ENCODE measurements around the gene STING1. TPM values are rescaled to one million over a fixed set of nuclear protein-coding genes. Genes with fewer than 3 reads are reported as not detected.

The STING1 gene
- total and polyA plus RNA-seq, 10 of the 15 experiments (the other 5 are each of a cell fraction or from before 2014, with no cell fraction given) = 10.1 to 56.1 (median 41.0) TPM

DNA sequence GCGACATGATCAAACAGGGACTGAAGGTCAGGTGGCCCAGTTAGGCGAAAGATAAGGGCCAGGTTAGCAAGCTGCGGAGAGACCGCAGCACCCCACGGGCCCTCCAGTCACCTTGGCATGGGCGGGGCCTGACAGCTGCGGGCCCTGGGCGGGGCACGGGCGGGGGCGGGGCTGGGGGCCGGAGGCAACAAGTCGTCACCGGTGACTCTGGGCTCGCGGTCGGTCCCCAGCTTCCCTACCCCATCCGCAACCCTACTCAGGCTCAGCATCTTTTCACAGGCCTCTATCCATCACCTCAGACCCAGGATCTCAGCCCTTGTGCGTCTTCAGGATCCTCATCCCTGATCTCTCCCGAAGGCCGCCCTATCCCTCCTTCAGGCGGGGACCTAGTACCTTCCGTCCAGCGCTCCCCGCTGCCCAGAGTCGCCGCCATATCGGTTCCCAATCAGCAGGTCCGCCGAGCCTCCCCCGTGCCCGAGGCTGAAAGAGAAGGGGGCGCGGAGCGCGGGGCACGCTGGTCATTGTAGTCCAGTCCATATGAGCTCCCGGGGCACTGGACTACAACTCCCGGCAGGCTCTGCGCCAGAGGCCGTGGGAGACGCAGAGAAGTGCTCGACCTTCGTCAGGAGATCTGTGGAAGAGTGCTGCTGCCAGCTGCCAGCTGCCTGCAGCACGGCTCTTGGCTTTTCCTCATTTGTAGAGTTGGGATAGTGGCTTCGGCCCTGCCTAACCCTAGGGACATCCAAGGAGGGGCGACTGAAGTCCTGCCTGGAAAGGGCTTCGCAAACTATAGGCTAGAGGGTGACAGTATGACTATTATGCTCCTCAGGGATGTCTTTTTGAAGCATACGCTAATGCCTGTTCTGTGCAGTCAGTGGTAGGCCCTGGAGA is 43.3 kb downstream of the STING1 start, which contains the start of gene DNAJC18:
DNAJC18 (minus strand) TSS at position 513 of the 891 bp plus-strand sequence; CDS start at position 433, 80 bp downstream.
- H3K9me3 ChIP-seq (replicated peaks; ENCODE audit: control insufficient read depth, insufficient read depth, low read length) = no peaks in the 10 kb centered on the region
- FAIRE-seq = peak; percentile 83
- peaks cover 24% of the 10 kb centered on the region for H3K4me1 ChIP-seq (ENCODE audit: control insufficient read depth, insufficient read depth, low read length)
- WGBS (ENCODE audit: insufficient coverage, insufficient replicate concordance, low lambda C conversion rate, missing lambda C conversion rate) = 2% methylated on average over 39 of the region's 49 CpGs
- H3K27me3 ChIP-seq (replicated peaks in 1 of 2; ENCODE audit: control insufficient read depth in 2 of 2, insufficient read depth in 2 of 2, low read length in 1 of 2) = no peaks in the 10 kb centered on the region
- peak within 1 kb of the TSS; percentile 93 for H3K9ac ChIP-seq (ENCODE audit: control insufficient read depth, insufficient read depth, low read length)
- no TSS peak for BruUV-seq (replicated peaks)
- peak; percentile 53 for DNase-seq (ENCODE audit: low read depth, low spot score)
- peak within 1 kb of the TSS; percentile 98 for H3K4me2 ChIP-seq (ENCODE audit: control insufficient read depth, insufficient read depth)
- H3K36me3 ChIP-seq (ENCODE audit: control insufficient read depth in 2 of 2, insufficient read depth in 2 of 2, low read length in 1 of 2) = no peaks in the 10 kb centered on the region
- H3K4me3 ChIP-seq = peak within 1 kb of the TSS; percentile 84
- H2AFZ ChIP-seq (ENCODE audit: control insufficient read depth, low read depth, low read length) = peak within 1 kb of the TSS; percentile 97
- no peaks in the 10 kb centered on the region for H3K79me2 ChIP-seq (ENCODE audit: control insufficient read depth, insufficient read depth, low read length)
- ChIA-PET CTCF (interaction anchor here (1.0 to 5.0 kb wide), 12 partner anchors 9 to 74 kb away, joined by 3 to 52 read pairs (median 6); partner anchors contain the start of genes SPATA24 and STING1), SMC1A (ENCODE audit: uncharacterized antibody, unreplicated experiment) (interaction anchor here (0.6 to 8.2 kb wide), 16 partner anchors 8 to 860 kb away, joined by 3 to 86 read pairs (median 4); partner anchors contain the start of gene STING1), RAD21 (ENCODE audit: unreplicated experiment) (interaction anchor here (0.5 to 5.4 kb wide), 14 partner anchors 9 to 92 kb away, joined by 3 to 59 read pairs (median 6); partner anchors contain the start of genes MZB1, SPATA24 and STING1), POLR2A (interaction anchor here (0.6 to 5.7 kb wide), 16 partner anchors 10 to 190 kb away, joined by 3 to 53 read pairs (median 6); partner anchors contain the start of genes MATR3, SPATA24, STING1 and UBE2D2)
- H4K20me1 ChIP-seq (ENCODE audit: control insufficient read depth, insufficient read depth) = no peaks in the 10 kb centered on the region
- peak; percentile 81 for ATAC-seq
- peak within 1 kb of the TSS; percentile 95 for H3K27ac ChIP-seq (ENCODE audit: control insufficient read depth, insufficient read depth)
- in situ Hi-C loops (cut with MboI) = no loop called here
- intact Hi-C loops (cut with micrococcal nuclease; ENCODE audit: unreplicated experiment) = loop anchor here (1.0 kb wide), 2 partner anchors 8 to 19 kb away; no protein-coding TSS in a partner anchor
- TF ChIP-seq, protein P1, sequence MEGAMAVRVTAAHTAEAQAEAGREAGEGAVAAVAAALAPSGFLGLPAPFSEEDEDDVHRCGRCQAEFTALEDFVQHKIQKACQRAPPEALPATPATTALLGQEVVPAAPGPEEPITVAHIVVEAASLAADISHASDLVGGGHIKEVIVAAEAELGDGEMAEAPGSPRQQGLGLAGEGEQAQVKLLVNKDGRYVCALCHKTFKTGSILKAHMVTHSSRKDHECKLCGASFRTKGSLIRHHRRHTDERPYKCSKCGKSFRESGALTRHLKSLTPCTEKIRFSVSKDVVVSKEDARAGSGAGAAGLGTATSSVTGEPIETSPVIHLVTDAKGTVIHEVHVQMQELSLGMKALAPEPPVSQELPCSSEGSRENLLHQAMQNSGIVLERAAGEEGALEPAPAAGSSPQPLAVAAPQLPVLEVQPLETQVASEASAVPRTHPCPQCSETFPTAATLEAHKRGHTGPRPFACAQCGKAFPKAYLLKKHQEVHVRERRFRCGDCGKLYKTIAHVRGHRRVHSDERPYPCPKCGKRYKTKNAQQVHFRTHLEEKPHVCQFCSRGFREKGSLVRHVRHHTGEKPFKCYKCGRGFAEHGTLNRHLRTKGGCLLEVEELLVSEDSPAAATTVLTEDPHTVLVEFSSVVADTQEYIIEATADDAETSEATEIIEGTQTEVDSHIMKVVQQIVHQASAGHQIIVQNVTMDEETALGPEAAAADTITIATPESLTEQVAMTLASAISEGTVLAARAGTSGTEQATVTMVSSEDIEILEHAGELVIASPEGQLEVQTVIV (IDR thresholded peaks at IDR 0.05; ENCODE audit: borderline replicate concordance, partially characterized antibody) = peak; percentile 48
- TF ChIP-seq SMARCA5 (IDR thresholded peaks at IDR 0.05) (peak; percentile 97), TAF1 (IDR thresholded peaks at IDR 0.05; ENCODE audit: borderline replicate concordance, low read depth, low read length) (peak; percentile 52; the same call in 1 of the 2 replicates), IRF4 (IDR thresholded peaks at IDR 0.05; ENCODE audit: low read depth, low read length) (no peak), ATF7 (IDR thresholded peaks at IDR 0.05; ENCODE audit: low read depth) (peak; percentile 68; the same call in 1 of the 2 replicates), NBN (IDR thresholded peaks at IDR 0.05) (peak; percentile 81), TCF12 (IDR thresholded peaks at IDR 0.05; ENCODE audit: low read depth, low read length) (0 out of 2 replicates have a peak, but pooled peaks have one; percentile 39), DPF2 (IDR thresholded peaks at IDR 0.05) (peak; percentile 69), ZNF384 (IDR thresholded peaks at IDR 0.05; ENCODE audit: borderline replicate concordance, low read depth, low read length) (no peak), CHD2 (IDR thresholded peaks at IDR 0.05; ENCODE audit: borderline replicate concordance, low read depth, low read length) (0 out of 2 replicates have a peak, but pooled peaks have one; percentile 30), NR2C1 (IDR thresholded peaks at IDR 0.05) (peak; percentile 68), KLF5 (IDR thresholded peaks at IDR 0.05; ENCODE audit: partially characterized antibody) (peak; percentile 41), TARDBP (IDR thresholded peaks at IDR 0.05; ENCODE audit: borderline replicate concordance) (no peak; the same call in 1 of the 2 replicates), BHLHE40 (IDR thresholded peaks at IDR 0.05; ENCODE audit: borderline replicate concordance in 1 of 2, low read depth in 2 of 2, low read length in 1 of 2) (peak in 1 of 2 experiments; percentile 44; a peak in 2 of 4 replicates), RAD51 (IDR thresholded peaks at IDR 0.05) (peak; percentile 8; the same call in 1 of the 2 replicates), SREBF1 (IDR thresholded peaks at IDR 0.05; ENCODE audit: low read length) (peak; percentile 39; the same call in 1 of the 2 replicates), HDAC2 (IDR thresholded peaks at IDR 0.05) (no peak), YY1 (IDR thresholded peaks at IDR 0.05; ENCODE audit: low read depth, low read length) (peak; percentile 63; the same call in 1 of the 2 replicates), BACH1 (IDR thresholded peaks at IDR 0.05; ENCODE audit: borderline replicate concordance) (peak; percentile 57), EED (IDR thresholded peaks at IDR 0.05; ENCODE audit: low read depth) (0 out of 2 replicates have a peak, but pooled peaks have one; percentile 21), BMI1 (IDR thresholded peaks at IDR 0.05; ENCODE audit: borderline replicate concordance) (no peak), RELA (IDR thresholded peaks at IDR 0.05; ENCODE audit: borderline replicate concordance, partially characterized antibody) (peak; percentile 57), EP300 (IDR thresholded peaks at IDR 0.05; ENCODE audit: borderline replicate concordance in 1 of 2, control insufficient read depth in 1 of 2, low read depth in 2 of 2, low read length in 2 of 2) (no peak)

All from GM12878 (cell line).